Kidney epithelial cell (primary cell): ENCODE results near the gene CNDP2. TPM values are rescaled to one million over a fixed set of nuclear protein-coding genes. Genes with fewer than 3 reads are reported as not detected.

Experiments used
- DNase-seq: peaks from one replicate; pipeline ENCODE4 v3.0.0-alpha.2; 2010; ENCODE audit warnings: low read depth
- H3K27me3 ChIP-seq: 2 replicates; pipeline ENCODE4 v1.6.0; 2011; ENCODE audit warnings: low read length; ENCODE audit not compliant: control insufficient read depth, insufficient read depth
- H3K36me3 ChIP-seq: 2 replicates; pipeline ENCODE4 v1.5.1; 2011; ENCODE audit warnings: low read length; ENCODE audit not compliant: control insufficient read depth, insufficient read depth
- H3K4me3 ChIP-seq: 2 replicates; pipeline ENCODE4 v1.5.1; 2011; ENCODE audit warnings: low read depth, mild to moderate bottlenecking, control low read depth, low read length
- CTCF ChIP-seq: IDR thresholded peaks from 2 replicates; pipeline ENCODE4 v1.5.1; 2011; ENCODE audit warnings: mild to moderate bottlenecking, moderate library complexity, low read length, control low read depth, inconsistent platforms; ENCODE audit not compliant: insufficient read depth, poor library complexity, severe bottlenecking
- total RNA-seq: library from RNA; depleted of rRNA; stranded (reverse); fragments of >200 nt; gene quantifications from 2 replicates; pipeline ENCODE4 v1.2.3, GENCODE V29; 2015

Gene CNDP2
- total RNA-seq, 1 donor from 2014 or later: 225 TPM

- H3K36me3 ChIP-seq: no peaks in the 10 kb centered on the region
- no peak for TF ChIP-seq CTCF
- no peak overlapping the region for H3K4me3 ChIP-seq
- peaks cover 4% of the 10 kb centered on the region for H3K27me3 ChIP-seq
- no peak for DNase-seq
Observed at GRCh38 chr18:74549591-74550104, 53.5 kb downstream of the CNDP2 start.

- no peak overlapping the region for H3K4me3 ChIP-seq
- no peak for TF ChIP-seq CTCF
- H3K36me3 ChIP-seq: no peaks in the 10 kb centered on the region
- DNase-seq: no peak
- peaks cover 4% of the 10 kb centered on the region for H3K27me3 ChIP-seq
Observed at GRCh38 chr18:74550886-74551285, 54.7 kb downstream of the CNDP2 start.

- no peak for TF ChIP-seq CTCF
- H3K36me3 ChIP-seq: no peaks in the 10 kb centered on the region
- no peak overlapping the region for H3K4me3 ChIP-seq
- no peak for DNase-seq
- peaks cover 4% of the 10 kb centered on the region for H3K27me3 ChIP-seq
Observed at GRCh38 chr18:74551452-74551851, 55.3 kb downstream of the CNDP2 start.

- no peaks in the 10 kb centered on the region for H3K36me3 ChIP-seq
- H3K4me3 ChIP-seq: no peak overlapping the region
- H3K27me3 ChIP-seq: peaks cover 4% of the 10 kb centered on the region
- peak; percentile 43 for DNase-seq
- TF ChIP-seq CTCF: peak; percentile 83
Observed at GRCh38 chr18:74551936-74552555, 55.9 kb downstream of the CNDP2 start.

DNA sequence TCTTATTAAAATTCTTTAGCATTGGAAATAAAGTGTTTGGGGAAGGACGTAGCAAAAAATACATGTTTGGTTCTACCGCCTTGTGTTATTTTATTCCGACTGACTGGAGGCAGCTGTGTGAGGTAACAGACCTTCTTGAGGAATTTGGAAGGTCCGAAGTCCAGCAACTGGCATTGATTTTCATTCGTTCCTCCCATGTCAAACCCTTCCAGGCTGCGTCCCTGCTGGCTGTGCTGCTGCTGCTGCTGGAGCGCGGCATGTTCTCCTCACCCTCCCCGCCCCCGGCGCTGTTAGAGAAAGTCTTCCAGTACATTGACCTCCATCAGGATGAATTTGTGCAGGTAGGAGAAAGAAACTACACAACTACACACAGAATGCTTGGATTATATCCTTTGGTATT is 60.0 kb downstream of the CNDP2 start:
- Histone ChIP-seq H3K36me3 (no peaks in the 10 kb centered on the region), H3K4me3 (no peak overlapping the region), H3K27me3 (peaks cover 4% of the 10 kb centered on the region)
- TF ChIP-seq CTCF: no peak
- DNase-seq: no peak

GRCh38 chr18:74558096-74558495 is 61.9 kb downstream of the CNDP2 start:
- no peak for DNase-seq
- Histone ChIP-seq H3K27me3 (peaks cover 7% of the 10 kb centered on the region), H3K36me3 (no peaks in the 10 kb centered on the region), H3K4me3 (no peak overlapping the region)
- TF ChIP-seq CTCF: no peak
